Measurements from ENCODE around the gene MRPS25. TPM values are rescaled to one million over a fixed set of nuclear protein-coding genes. Genes with fewer than 3 reads are reported as not detected.

The MRPS25 gene
- total and polyA plus RNA-seq, 9 of the 15 experiments (the other 6 are each of a cell fraction or from before 2014, with no cell fraction given), result 34.3 to 129 (median 78.2) TPM

GRCh38 chr3:15064835-15065549 is at the start of gene MRPS25 (continued):
- TF ChIP-seq, protein P1, sequence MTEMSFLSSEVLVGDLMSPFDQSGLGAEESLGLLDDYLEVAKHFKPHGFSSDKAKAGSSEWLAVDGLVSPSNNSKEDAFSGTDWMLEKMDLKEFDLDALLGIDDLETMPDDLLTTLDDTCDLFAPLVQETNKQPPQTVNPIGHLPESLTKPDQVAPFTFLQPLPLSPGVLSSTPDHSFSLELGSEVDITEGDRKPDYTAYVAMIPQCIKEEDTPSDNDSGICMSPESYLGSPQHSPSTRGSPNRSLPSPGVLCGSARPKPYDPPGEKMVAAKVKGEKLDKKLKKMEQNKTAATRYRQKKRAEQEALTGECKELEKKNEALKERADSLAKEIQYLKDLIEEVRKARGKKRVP (CRISPR knock-in tag; IDR thresholded peaks at IDR 0.05), result no peak
- no peak for TF ChIP-seq FOS (IDR thresholded peaks at IDR 0.05; ENCODE audit: extremely low read depth, insufficient read length)
- TF ChIP-seq ZNF785 (CRISPR knock-in tag; IDR thresholded peaks at IDR 0.05), result no peak
- TF ChIP-seq ZNF347 (CRISPR knock-in tag; IDR thresholded peaks at IDR 0.05; ENCODE audit: low read depth), result no peak
- no peak for TF ChIP-seq ETV1 (tag; conservative IDR thresholded peaks at IDR 0.05; ENCODE audit: low read depth)
- TF ChIP-seq, protein P2, sequence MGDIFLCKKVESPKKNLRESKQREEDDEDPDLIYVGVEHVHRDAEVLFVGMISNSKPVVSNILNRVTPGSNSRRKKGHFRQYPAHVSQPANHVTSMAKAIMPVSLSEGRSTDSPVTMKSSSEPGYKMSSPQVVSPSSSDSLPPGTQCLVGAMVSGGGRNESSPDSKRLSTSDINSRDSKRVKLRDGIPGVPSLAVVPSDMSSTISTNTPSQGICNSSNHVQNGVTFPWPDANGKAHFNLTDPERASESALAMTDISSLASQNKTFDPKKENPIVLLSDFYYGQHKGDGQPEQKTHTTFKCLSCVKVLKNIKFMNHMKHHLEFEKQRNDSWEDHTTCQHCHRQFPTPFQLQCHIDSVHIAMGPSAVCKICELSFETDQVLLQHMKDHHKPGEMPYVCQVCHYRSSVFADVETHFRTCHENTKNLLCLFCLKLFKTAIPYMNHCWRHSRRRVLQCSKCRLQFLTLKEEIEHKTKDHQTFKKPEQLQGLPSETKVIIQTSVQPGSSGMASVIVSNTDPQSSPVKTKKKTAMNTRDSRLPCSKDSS (IDR thresholded peaks at IDR 0.05; ENCODE audit: low read depth, partially characterized antibody), result no peak
- TF ChIP-seq ATF3 (IDR thresholded peaks at IDR 0.05), result no peak
- TF ChIP-seq ATF3 (CRISPR knock-in tag; conservative IDR thresholded peaks at IDR 0.05), result no peak
- TF ChIP-seq ZNF696 (CRISPR knock-in tag; conservative IDR thresholded peaks at IDR 0.05), result no peak
- TF ChIP-seq ZNF146 (CRISPR knock-in tag; IDR thresholded peaks at IDR 0.05; ENCODE audit: unreplicated experiment), result no peak
- TF ChIP-seq GTF2F1 (IDR thresholded peaks at IDR 0.05; ENCODE audit: low read depth, low read length), result peak; percentile 78
- TF ChIP-seq ELK1 (CRISPR knock-in tag; IDR thresholded peaks at IDR 0.05), result no peak
- peak; percentile 84 for TF ChIP-seq GABPB1 (CRISPR knock-in tag; IDR thresholded peaks at IDR 0.05)
- peak in 1 of 2 experiments; percentile 77; a peak in 1 of 3 replicates for TF ChIP-seq CBX3 (IDR thresholded peaks at IDR 0.05; ENCODE audit: borderline replicate concordance in 1 of 2, low read length in 2 of 2)
- TF ChIP-seq ZSCAN29 (IDR thresholded peaks at IDR 0.05), result peak; percentile 52; the same call in 1 of the 2 replicates
- TF ChIP-seq BCL6 (CRISPR knock-in tag; IDR thresholded peaks at IDR 0.05), result no peak
- no peak for TF ChIP-seq CTCFL (IDR thresholded peaks at IDR 0.05; ENCODE audit: borderline replicate concordance, insufficient read depth, low read depth, low read length, poor library complexity, severe bottlenecking)
- peak; percentile 75 for TF ChIP-seq ZBTB17 (CRISPR knock-in tag; IDR thresholded peaks at IDR 0.05)
- TF ChIP-seq RCOR1 (IDR thresholded peaks at IDR 0.05; ENCODE audit: borderline replicate concordance in 1 of 2, low read depth in 2 of 2, low read length in 2 of 2), result 0 out of 4 replicates have a peak, but pooled peaks of 1 of the 2 experiments have one; percentile 50

Measured in K562 (cell line).